ENCODE data around the gene OTC.

OTC gene

DNA sequence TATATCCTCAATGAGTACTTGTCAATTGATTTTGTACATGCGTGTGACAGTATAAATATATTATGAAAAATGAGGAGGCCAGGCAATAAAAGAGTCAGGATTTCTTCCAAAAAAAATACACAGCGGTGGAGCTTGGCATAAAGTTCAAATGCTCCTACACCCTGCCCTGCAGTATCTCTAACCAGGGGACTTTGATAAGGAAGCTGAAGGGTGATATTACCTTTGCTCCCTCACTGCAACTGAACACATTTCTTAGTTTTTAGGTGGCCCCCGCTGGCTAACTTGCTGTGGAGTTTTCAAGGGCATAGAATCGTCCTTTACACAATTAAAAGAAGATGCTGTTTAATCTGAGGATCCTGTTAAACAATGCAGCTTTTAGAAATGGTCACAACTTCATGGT is at the start of gene OTC:
Gene OTC (plus strand): TSS at position 243 of the 400 bp plus-strand sequence. CDS start 93 bp downstream, at position 336.
- no peak for DNase-seq
- no peak for TF ChIP-seq POLR2A (IDR thresholded peaks at IDR 0.05; ENCODE audit: low read length)
- no peak for TF ChIP-seq GATA1 (IDR thresholded peaks at IDR 0.05; ENCODE audit: low read depth, low read length)

DNA sequence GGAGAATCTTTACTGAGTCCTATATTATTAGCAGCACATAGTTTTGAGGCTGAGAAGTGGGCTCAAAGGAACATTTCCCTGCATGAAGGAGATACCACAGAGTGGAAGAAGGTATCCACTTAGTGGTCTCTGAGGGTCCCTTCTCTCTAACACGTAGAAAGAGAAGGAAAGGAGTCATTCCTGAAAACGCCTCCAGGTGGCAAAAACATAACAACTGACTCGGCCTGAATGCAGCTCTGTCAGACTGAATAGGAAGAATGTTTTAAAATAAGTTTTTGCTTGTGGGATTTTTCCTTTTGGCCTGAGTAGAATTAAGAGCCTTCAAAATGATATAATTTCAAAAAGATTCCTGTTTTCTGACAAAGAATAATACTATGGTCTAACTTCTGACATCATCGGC is 48.4 kb upstream of the OTC start:
- TF ChIP-seq GATA1 (IDR thresholded peaks at IDR 0.05; ENCODE audit: low read depth, low read length) (no peak), POLR2A (IDR thresholded peaks at IDR 0.05; ENCODE audit: low read length) (no peak)
- peak in 1 of 2 experiments; percentile 2 for DNase-seq

DNA sequence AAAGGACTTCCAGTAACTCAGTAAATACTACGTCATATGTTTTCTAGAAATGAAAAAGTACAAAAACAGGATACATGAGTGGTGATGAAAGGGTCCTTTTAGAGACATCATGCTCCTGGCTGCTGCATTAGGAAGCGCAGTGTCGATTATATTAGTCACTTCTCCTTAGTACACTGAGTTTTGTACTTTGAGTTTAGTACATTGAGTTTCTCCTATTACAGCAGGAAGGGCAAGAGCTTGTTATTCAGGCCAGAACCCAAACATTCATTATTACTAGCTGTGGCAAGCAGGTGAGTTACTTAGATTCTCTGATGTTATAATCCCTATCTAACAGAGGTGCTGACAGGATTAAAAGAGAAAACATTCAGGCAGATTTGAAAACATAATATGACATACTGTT is 46.4 kb upstream of the OTC start:
- no peak for DNase-seq
- TF ChIP-seq POLR2A (IDR thresholded peaks at IDR 0.05; ENCODE audit: low read length) (no peak), GATA1 (IDR thresholded peaks at IDR 0.05; ENCODE audit: low read depth, low read length) (no peak)

DNA sequence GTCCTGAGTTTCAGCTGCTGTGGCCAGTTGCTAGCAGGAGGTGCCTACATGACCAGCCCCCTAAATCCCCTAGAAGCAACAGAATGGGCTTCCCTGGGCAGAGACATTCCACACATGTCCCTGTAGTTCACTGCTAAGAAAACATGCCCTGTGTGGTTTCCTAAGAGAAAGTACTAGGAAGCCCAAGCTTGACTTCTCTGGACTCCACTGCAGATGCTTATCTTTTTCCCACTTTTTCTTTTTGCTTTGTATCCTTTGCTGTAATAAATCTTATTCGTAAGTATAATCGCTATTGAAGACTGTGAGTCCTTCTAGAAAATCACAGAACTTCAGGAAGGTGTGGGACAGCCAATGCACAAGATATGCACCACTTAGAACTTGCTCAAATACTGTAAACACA is 40.7 kb upstream of the OTC start:
- TF ChIP-seq POLR2A (IDR thresholded peaks at IDR 0.05; ENCODE audit: low read length): no peak
- no peak for TF ChIP-seq GATA1 (IDR thresholded peaks at IDR 0.05; ENCODE audit: low read depth, low read length)
- DNase-seq: no peak

DNA sequence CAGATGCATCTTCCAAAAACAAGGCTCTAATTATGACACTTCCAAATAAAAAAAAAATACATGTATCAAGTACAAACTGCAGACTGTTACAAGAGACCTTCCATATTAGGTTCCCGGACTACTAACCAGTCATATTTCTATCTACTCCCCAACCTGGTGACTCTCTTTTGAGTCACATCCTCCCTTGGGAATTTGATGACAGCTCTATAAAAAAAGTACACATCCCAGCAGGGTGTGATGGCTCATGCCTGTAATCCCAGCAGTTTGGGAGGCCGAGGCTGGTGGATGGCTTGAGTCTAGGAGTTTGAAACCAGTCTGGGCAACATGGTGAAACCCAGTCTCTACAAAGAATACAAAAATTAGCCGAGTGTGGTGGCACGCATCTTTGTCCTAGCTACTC is 40.0 kb upstream of the OTC start:
- no peak for DNase-seq
- TF ChIP-seq POLR2A (IDR thresholded peaks at IDR 0.05; ENCODE audit: low read length) (no peak), GATA1 (IDR thresholded peaks at IDR 0.05; ENCODE audit: low read depth, low read length) (no peak)

DNA sequence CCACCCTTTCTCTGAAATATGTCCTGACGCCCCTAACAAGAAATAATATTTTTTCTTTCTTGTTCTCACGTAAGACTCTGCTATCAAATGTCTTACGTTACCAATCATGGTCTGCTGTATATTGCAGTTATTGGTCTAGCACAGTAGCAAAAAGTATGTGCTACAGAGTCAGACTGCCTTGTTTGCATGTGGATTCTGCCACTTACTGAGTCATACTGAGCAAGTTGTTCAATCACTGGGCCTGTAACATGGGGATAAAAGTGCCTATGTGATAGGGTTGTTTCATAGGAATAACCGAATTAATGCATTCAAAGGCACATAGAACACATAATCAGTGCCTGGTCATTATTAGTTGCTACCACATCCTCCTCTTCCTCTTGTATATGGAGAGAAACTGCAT is 39.2 kb upstream of the OTC start:
- no peak for DNase-seq
- TF ChIP-seq GATA1 (IDR thresholded peaks at IDR 0.05; ENCODE audit: low read depth, low read length) (no peak), POLR2A (IDR thresholded peaks at IDR 0.05; ENCODE audit: low read length) (no peak)

DNA sequence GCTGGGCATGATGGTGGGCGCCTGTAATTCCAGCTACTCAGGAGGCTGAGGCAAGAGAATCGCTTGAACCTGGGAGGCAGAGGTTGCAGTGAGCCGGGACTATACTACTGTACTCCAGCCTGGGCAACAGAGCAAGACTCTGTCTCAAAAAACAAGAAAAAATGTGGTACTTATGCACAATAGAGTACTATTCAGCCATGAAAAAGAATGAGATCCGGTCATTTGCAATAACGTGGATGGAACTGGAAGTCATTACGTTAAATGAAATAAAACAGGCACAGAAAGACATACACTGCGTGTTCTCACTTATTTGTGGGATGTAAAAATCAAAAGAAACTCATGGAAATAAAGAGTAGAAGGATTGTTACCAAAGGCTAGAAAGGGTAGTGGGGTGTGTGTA is 37.2 kb upstream of the OTC start:
- no peak for DNase-seq
- no peak for TF ChIP-seq POLR2A (IDR thresholded peaks at IDR 0.05; ENCODE audit: low read length)
- TF ChIP-seq GATA1 (IDR thresholded peaks at IDR 0.05; ENCODE audit: low read depth, low read length): no peak

DNA sequence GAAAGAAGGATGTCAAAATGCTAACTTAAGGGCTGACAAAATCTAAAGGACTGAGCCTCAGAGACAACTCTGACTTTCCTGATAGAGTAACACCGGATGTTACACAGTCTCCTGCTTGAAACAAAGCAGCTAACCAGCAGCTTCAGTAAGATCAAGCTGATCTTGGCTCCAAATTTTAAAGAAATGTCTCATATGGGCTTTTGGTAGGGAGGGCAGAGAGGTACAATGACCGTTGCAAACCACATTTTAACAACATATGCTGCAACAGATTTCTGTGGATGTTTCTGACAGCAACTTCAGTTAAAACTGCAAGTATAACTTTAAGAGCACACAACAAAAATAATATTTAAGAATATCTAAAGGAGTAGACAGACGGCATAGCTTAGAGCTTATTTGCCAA is 34.2 kb upstream of the OTC start:
- no peak for DNase-seq
- TF ChIP-seq POLR2A (IDR thresholded peaks at IDR 0.05; ENCODE audit: low read length) (no peak), GATA1 (IDR thresholded peaks at IDR 0.05; ENCODE audit: low read depth, low read length) (no peak)

DNA sequence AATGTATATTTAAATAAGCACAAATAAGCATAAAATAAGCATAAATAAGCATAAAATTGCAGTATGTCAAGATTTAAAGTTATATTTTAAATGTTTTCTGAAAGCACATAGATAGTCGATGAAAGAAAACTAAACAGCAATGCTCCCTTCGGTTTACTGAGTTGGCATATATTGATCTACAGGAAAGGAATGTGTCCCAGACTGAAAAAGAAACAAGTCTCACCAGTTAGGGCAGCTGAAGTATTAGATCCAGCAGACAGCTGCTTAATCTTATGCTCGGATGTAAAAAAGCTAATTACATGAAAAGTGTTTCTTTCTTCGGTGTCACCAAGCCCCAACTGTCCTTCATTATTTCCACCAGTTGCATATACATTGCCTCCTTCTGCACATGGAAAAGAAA is 33.8 kb upstream of the OTC start:
- no peak for TF ChIP-seq GATA1 (IDR thresholded peaks at IDR 0.05; ENCODE audit: low read depth, low read length)
- no peak for DNase-seq

DNA sequence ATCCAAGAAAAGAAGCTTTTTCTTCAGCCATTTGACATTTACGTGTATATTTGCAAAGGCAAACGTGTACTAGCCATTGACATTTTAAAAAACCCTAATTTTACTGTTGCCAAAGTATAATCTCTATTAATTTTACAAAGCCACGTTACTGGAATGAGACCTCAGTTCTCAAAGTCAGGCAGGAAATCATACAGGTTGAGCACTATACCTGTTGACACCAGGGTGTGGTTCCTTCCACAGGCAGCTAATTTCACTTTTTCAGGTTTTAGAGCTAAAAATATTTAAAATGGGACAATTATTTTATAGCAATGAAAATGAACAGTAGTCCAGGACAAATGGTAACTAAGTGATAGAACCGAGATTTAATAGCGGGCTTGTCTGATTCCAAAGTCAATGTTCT is 31.6 kb upstream of the OTC start:
- DNase-seq: no peak
- no peak for TF ChIP-seq POLR2A (IDR thresholded peaks at IDR 0.05; ENCODE audit: low read length)
- no peak for TF ChIP-seq GATA1 (IDR thresholded peaks at IDR 0.05; ENCODE audit: low read depth, low read length)

DNA sequence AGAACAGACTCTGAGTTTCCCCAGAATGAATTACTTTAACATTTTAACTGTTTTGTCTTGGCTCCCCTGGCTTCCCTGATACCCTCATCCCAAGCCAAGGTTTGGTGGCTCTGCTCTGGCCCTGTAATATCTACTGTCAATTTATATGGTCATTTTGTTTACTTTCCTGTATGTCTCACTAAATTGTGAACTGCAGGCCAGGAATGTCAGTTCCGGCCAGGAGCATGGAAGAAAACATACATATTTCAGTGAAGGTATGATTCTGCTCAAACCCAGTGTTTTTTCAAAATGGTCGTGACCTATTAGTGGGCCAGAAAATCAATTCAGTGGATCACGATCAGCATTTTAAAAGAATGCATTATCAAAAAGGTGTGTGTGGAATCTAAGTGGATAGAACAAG is 26.3 kb upstream of the OTC start:
- TF ChIP-seq POLR2A (IDR thresholded peaks at IDR 0.05; ENCODE audit: low read length): no peak
- TF ChIP-seq GATA1 (IDR thresholded peaks at IDR 0.05; ENCODE audit: low read depth, low read length): no peak

DNA sequence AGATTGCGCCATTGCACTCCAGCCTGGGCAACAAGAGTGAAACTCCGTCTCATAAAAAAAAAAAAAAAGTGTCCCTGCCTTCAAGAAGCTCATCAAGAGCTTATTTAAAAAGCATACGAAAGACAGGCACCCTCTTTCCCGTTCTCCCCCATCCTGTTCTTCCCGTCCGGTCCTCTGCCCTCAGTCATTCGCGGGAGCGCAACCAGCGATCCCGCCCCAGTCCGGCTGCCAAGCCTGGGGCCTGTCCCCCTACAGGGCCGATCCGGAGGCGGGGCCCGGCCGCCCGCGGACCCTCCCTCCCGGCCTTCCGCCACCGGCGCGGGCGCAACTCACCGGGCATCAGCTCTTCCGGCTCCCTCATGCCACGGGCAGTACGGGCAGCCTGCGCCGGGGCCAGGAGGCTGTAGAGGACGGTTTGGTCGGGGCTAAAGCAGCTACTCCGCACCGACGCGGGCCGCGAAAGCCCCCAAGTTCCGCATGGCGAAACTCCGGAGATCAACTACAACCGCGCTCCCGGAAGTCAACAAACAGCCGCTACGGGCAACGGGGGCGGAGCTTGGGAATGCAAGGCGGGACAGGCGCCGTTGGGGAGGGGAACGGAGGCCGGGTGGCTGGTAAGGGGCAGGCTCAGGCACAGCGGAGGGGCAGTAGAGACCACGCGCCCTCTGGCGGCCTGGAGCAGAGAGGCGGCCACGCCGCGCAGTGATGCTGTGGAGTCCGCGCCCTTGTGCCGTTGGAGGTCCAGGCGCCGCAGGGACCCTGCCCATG is 25.2 kb upstream of the OTC start, which contains the start of gene RPGR:
Gene RPGR (minus strand): TSS at position 503 of the 768 bp plus-strand sequence. CDS start 142 bp downstream, at position 361.
- peak; percentile 63 for TF ChIP-seq POLR2A (IDR thresholded peaks at IDR 0.05; ENCODE audit: low read length)
- TF ChIP-seq GATA1 (IDR thresholded peaks at IDR 0.05; ENCODE audit: low read depth, low read length): no peak
- DNase-seq: peak; percentile 93 to 94

More for the DNA sequence above, 26.3 kb upstream of the OTC start:
- no peak for DNase-seq

DNA sequence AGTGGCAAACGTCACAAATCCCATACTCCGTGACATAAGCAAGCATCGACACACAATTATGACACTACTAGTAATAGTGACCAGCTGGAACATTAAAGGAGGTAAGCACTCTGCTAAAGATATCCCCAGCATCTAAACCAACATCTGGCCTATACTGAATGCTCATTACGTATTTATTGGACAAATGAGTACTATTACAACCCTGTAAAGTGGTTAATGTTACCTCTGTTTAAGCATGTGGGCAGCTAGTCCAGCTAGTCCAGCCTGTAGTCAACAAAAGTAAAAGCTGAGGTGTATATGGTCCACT is 24.7 kb upstream of the OTC start:
- no peak for TF ChIP-seq POLR2A (IDR thresholded peaks at IDR 0.05; ENCODE audit: low read length)
- no peak for TF ChIP-seq GATA1 (IDR thresholded peaks at IDR 0.05; ENCODE audit: low read depth, low read length)
- DNase-seq: no peak

DNA sequence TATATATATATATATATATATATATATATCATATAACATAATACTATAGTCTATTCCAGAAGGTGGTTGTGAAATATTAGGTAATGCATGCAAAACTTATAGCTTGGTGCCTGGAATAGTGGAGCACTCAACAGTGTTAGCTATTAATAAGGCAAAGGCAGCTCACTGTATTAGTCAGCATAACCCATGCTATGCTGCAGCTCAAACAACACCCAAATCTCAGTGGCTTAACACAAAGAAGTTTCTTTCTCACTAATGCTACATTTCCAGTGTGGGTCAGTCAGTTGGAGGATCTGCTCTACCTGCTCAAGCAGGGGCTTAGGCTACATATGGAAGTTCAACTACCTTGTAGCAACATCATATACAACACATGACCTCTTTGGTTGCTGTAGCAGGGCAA is 19.9 kb upstream of the OTC start:
- TF ChIP-seq POLR2A (IDR thresholded peaks at IDR 0.05; ENCODE audit: low read length) (no peak), GATA1 (IDR thresholded peaks at IDR 0.05; ENCODE audit: low read depth, low read length) (no peak)
- DNase-seq: no peak

DNA sequence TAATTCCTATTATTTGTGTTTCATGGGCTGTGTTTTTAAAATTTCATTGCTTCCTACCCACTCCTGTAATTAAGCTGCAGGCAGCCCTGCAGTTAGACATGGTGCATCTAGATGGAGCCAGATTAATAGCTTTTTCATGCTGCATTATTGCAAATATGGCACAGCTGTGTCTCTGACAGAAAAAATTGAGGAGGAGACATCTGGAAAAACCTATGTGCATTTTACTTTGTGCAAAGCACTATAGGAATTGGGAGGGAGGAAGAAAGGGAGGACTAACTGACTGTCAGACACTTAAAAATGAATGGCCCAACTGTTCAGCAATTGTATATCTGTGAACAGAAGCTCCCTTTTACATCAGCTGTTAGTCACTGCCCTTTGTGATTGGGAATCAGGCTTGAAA is 17.0 kb upstream of the OTC start:
- no peak for DNase-seq
- TF ChIP-seq GATA1 (IDR thresholded peaks at IDR 0.05; ENCODE audit: low read depth, low read length): no peak
- no peak for TF ChIP-seq POLR2A (IDR thresholded peaks at IDR 0.05; ENCODE audit: low read length)

Data from erythroblast (primary cell).